Activated CD8-positive, alpha-beta memory T cell treated with anti-CD3 and anti-CD28 coated beads, Interleukin-2, amount 50 U/mL, for 1 hour (primary cell): ENCODE measurements around the gene KCNK16.

Source experiments
- DNase-seq: peaks from one replicate; pipeline ENCODE4 v3.0.0-alpha.2; 2020; ENCODE audit errors: extremely low read depth

KCNK16 gene

GRCh38 chr6:39341937-39342336 is 19.4 kb upstream of the KCNK16 start:
- DNase-seq, result no peak

- DNase-seq, result no peak
Measured at GRCh38 chr6:39341352-39341751, 18.9 kb upstream of the KCNK16 start.

GRCh38 chr6:39339868-39340550 is 17.5 kb upstream of the KCNK16 start:
- DNase-seq, result no peak

- DNase-seq, result no peak
Measured at GRCh38 chr6:39339096-39339867, 16.8 kb upstream of the KCNK16 start.

GRCh38 chr6:39338397-39338796 is 15.9 kb upstream of the KCNK16 start:
- DNase-seq, result no peak

- no peak for DNase-seq
Measured at GRCh38 chr6:39335780-39336545, 13.5 kb upstream of the KCNK16 start.

GRCh38 chr6:39333644-39334438 is 11.3 kb upstream of the KCNK16 start:
- no peak for DNase-seq

- DNase-seq, result no peak
Measured at GRCh38 chr6:39330476-39330875, 8.0 kb upstream of the KCNK16 start.

- no peak for DNase-seq
Measured at GRCh38 chr6:39330057-39330456, 7.6 kb upstream of the KCNK16 start.

GRCh38 chr6:39328066-39328465 is 5.6 kb upstream of the KCNK16 start:
- DNase-seq, result no peak

- no peak for DNase-seq
Measured at GRCh38 chr6:39327507-39327906, 5.0 kb upstream of the KCNK16 start.

- no peak for DNase-seq
Measured at GRCh38 chr6:39321761-39322160, 741 bp downstream of the KCNK16 start.

- DNase-seq, result no peak
Measured at GRCh38 chr6:39320363-39320984, 2.0 kb downstream of the KCNK16 start.

GRCh38 chr6:39319621-39320362 is 2.7 kb downstream of the KCNK16 start:
- no peak for DNase-seq

- DNase-seq, result no peak
Measured at GRCh38 chr6:39317256-39317655, 5.2 kb downstream of the KCNK16 start.

- DNase-seq, result no peak
Measured at GRCh38 chr6:39314273-39314795, 8.2 kb downstream of the KCNK16 start, which contains the start of gene KCNK17. Gene KCNK17 (minus strand): TSS chr6:39314419. CDS start chr6:39314320, 99 bp downstream.

- DNase-seq, result no peak
Measured at GRCh38 chr6:39313526-39314272, 8.8 kb downstream of the KCNK16 start.

GRCh38 chr6:39312912-39313525 is 9.5 kb downstream of the KCNK16 start:
- DNase-seq, result no peak

GRCh38 chr6:39310542-39310941 is 12.0 kb downstream of the KCNK16 start:
- no peak for DNase-seq
